Liver (tissue), 9 donors: ENCODE results near the gene LMF1. TPM values are rescaled to one million over a fixed set of nuclear protein-coding genes. Genes with fewer than 3 reads are reported as not detected.

Source experiments
- DNase-seq: peaks from one replicate; pipeline ENCODE4 v3.0.0-alpha.2; 2017; ENCODE audit warnings: low spot score
- H3K27ac ChIP-seq, 2 donors: one replicate each; pipeline ENCODE4 v1.7.0; 2013; ENCODE audit warnings: inconsistent platforms in 2 of 2, low read length in 2 of 2, control low read depth in 1 of 2, low read depth in 1 of 2, mild to moderate bottlenecking in 1 of 2
- H3K27me3 ChIP-seq, 4 donors: one replicate each; pipeline versions ENCODE4 v1.6.1 to v1.7.0; 2013; ENCODE audit warnings: low read length in 3 of 4, inconsistent platforms in 1 of 4, mild to moderate bottlenecking in 1 of 4, moderate library complexity in 1 of 4; ENCODE audit not compliant: control insufficient read depth in 4 of 4, insufficient read depth in 4 of 4
- H3K36me3 ChIP-seq, 4 donors: one replicate each; pipeline versions ENCODE4 v1.6.1 to v1.7.0; 2013; ENCODE audit warnings: low read length in 3 of 4, mild to moderate bottlenecking in 3 of 4, low read depth in 1 of 4, moderate library complexity in 1 of 4; ENCODE audit not compliant: control insufficient read depth in 4 of 4, insufficient read depth in 3 of 4
- H3K4me1 ChIP-seq, 4 donors: one replicate each; pipeline versions ENCODE4 v1.6.1 to v1.7.0; 2013; ENCODE audit warnings: low read length in 3 of 4, mild to moderate bottlenecking in 3 of 4, moderate library complexity in 1 of 4; ENCODE audit not compliant: control insufficient read depth in 4 of 4, insufficient read depth in 4 of 4
- H3K4me3 ChIP-seq, 3 donors: one replicate each; pipeline versions ENCODE4 v1.6.1 to v1.7.0; 2013; ENCODE audit warnings: low read length in 3 of 3, control low read depth in 1 of 3, low read depth in 1 of 3, mild to moderate bottlenecking in 1 of 3
- H3K9ac ChIP-seq, 2 donors: one replicate each; pipeline ENCODE4 v1.7.0; 2013; ENCODE audit warnings: low read length in 2 of 2, mild to moderate bottlenecking in 2 of 2, moderate library complexity in 2 of 2, control low read depth in 1 of 2, low read depth in 1 of 2
- H3K9me3 ChIP-seq, 4 donors: one replicate each; pipeline versions ENCODE4 v1.6.1 to v1.7.0; 2013; ENCODE audit warnings: low read length in 3 of 4; ENCODE audit not compliant: control insufficient read depth in 4 of 4
- CTCF ChIP-seq: fragments of 150-350 bp; IDR thresholded peaks from 2 replicates; pipeline ENCODE4 v1.5.1; 2017; ENCODE audit warnings: improper control_type of control experiment, low read depth, low read length; ENCODE audit not compliant: missing input control
- EGR1 ChIP-seq, 2 donors: IDR thresholded peaks; 2 replicates each; pipeline ENCODE4 v1.6.1; 2016 to 2018; ENCODE audit warnings: antibody characterized with exemption in 2 of 2, low read depth in 2 of 2
- FOXA1 ChIP-seq: IDR thresholded peaks from 2 replicates; pipeline ENCODE4 v1.6.1; 2016; ENCODE audit warnings: antibody characterized with exemption
- FOXA2 ChIP-seq: IDR thresholded peaks from 2 replicates; pipeline ENCODE4 v1.6.1; 2016; ENCODE audit warnings: antibody characterized with exemption
- GABPA ChIP-seq, 2 donors: IDR thresholded peaks in 1 of 2; conservative IDR thresholded peaks in 1 of 2; 2 replicates each; pipeline ENCODE4 v1.6.1; 2016; ENCODE audit warnings: antibody characterized with exemption in 2 of 2, mild to moderate bottlenecking in 1 of 2, moderate library complexity in 1 of 2
- HNF4A ChIP-seq, 2 donors: conservative IDR thresholded peaks; 2 replicates each; pipeline ENCODE4 v1.6.1; 2016; ENCODE audit warnings: antibody characterized with exemption in 2 of 2, mild to moderate bottlenecking in 2 of 2
- HNF4G ChIP-seq: IDR thresholded peaks from 2 replicates; pipeline ENCODE4 v1.6.1; 2016; ENCODE audit warnings: antibody characterized with exemption
- JUND ChIP-seq, 2 donors: IDR thresholded peaks; 2 replicates each; pipeline ENCODE4 v1.6.1; 2016; ENCODE audit warnings: antibody characterized with exemption in 2 of 2
- NR2F2 ChIP-seq: IDR thresholded peaks from 2 replicates; pipeline ENCODE4 v1.6.1; 2016; ENCODE audit warnings: antibody characterized with exemption
- RAD21 ChIP-seq, 2 donors: IDR thresholded peaks; 2 replicates each; pipeline ENCODE4 v1.6.1; 2016; ENCODE audit warnings: antibody characterized with exemption in 2 of 2, mild to moderate bottlenecking in 2 of 2
- REST ChIP-seq: IDR thresholded peaks from 2 replicates; pipeline ENCODE4 v1.6.1; 2016; ENCODE audit warnings: antibody characterized with exemption, mild to moderate bottlenecking
- RXRA ChIP-seq, 2 donors: IDR thresholded peaks; 2 replicates each; pipeline ENCODE4 v1.6.1; 2017 to 2018; ENCODE audit warnings: antibody characterized with exemption in 2 of 2, mild to moderate bottlenecking in 1 of 2
- SP1 ChIP-seq: IDR thresholded peaks from 2 replicates; pipeline ENCODE4 v1.6.1; 2018; ENCODE audit warnings: antibody characterized with exemption, mild to moderate bottlenecking
- TAF1 ChIP-seq: conservative IDR thresholded peaks from 2 replicates; pipeline ENCODE4 v1.6.1; 2016; ENCODE audit warnings: antibody characterized with exemption, mild to moderate bottlenecking
- YY1 ChIP-seq: IDR thresholded peaks from 2 replicates; pipeline ENCODE4 v1.6.1; 2016; ENCODE audit warnings: antibody characterized with exemption, mild to moderate bottlenecking
- ZBTB33 ChIP-seq: IDR thresholded peaks from 2 replicates; pipeline ENCODE4 v1.6.1; 2016; ENCODE audit warnings: antibody characterized with exemption
- WGBS: extraction: QIAGEN DNeasy Blood & Tissue Kit; methylation state at CpG from one replicate; pipeline ENCODE4 v1.1.7; 2013; 5-methylcytosine and 5-hydroxymethylcytosine counted together
- polyA plus RNA-seq, 2 donors: library from polyadenylated mRNA; stranded (reverse) in 1 of 2; unstranded in 1 of 2; fragments of 200-250 nt in 1 of 2; fragments of >200 nt in 1 of 2; fragmentation: Nextera tagmentation in 1 of 2; extraction: Ambion mirVana in 1 of 2; gene quantifications; one replicate each; pipeline versions ENCODE4 v1.2.1 to v1.2.3, GENCODE V29; 2013 to 2015
- total RNA-seq, 2 donors: library from RNA; depleted of rRNA; stranded (reverse); fragments of >200 nt; gene quantifications; one replicate each; pipeline ENCODE4 v1.2.3, GENCODE V29; 2014
- TF ChIP-seq, protein P1 (sequence below): IDR thresholded peaks from 2 replicates; pipeline ENCODE4 v1.6.1; 2016; ENCODE audit warnings: antibody characterized with exemption
- TF ChIP-seq, protein P2 (sequence below): IDR thresholded peaks from 2 replicates; pipeline ENCODE4 v1.6.1; 2016; ENCODE audit warnings: antibody characterized with exemption
- donor health status: healthy.
- donor health status: healthy.
- donor health status: healthy.
- donor health status: healthy.
- donor health status: healthy.

Gene LMF1
- total and polyA plus RNA-seq, 4 donors, result 8.8 to 24.3 (median 12.6) TPM

DNA sequence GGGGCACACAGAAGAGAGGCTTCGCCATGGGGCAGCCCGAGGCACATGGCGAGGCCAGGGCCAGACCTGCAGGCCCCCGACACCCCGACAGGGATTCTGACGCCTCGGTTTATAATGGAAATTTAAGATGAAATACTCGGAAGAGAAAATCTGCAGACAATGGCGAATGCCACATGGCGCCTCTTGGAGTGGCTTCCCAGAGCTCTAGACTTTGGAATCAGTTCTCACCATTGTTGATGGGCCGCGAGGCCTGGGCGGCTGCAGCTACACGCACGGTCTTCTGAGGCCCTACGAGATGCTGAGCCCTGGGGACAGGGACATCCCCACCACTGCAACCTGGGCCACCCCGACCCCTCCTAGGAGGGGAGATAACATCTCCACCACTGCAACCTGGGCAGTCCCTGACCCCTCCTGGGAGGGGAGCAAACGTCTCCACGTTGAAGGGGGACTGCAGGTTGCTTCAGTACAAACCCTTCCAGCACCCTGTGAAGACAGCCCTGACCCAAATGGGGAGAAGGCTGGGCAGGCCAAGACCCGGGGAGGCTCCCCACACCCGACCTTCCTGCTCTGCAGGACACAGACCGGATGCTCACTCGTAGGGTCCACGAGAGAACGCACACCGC, 56.9 kb downstream of the LMF1 start (continued):
- TF ChIP-seq, protein P1, sequence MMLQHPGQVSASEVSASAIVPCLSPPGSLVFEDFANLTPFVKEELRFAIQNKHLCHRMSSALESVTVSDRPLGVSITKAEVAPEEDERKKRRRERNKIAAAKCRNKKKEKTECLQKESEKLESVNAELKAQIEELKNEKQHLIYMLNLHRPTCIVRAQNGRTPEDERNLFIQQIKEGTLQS, result no peak
- TF ChIP-seq RAD21 (IDR thresholded peaks at IDR 0.05) (no peak), JUND (IDR thresholded peaks at IDR 0.05) (no peak), NR2F2 (no peak), SP1 (no peak), YY1 (no peak)

- H3K36me3 ChIP-seq, result peaks cover 0 to 15% (median under 1%) of the 10 kb centered on the region in 4 donors
- H3K27me3 ChIP-seq, result no peaks in the 10 kb centered on the region
- TF ChIP-seq HNF4G, result no peak
- TF ChIP-seq GABPA (IDR thresholded peaks at IDR 0.05 in 1 of 2, conservative IDR thresholded peaks at IDR 0.05 in 1 of 2), result no peak
- no peak for TF ChIP-seq TAF1
- TF ChIP-seq RAD21 (IDR thresholded peaks at IDR 0.05), result no peak
- TF ChIP-seq CTCF, result no peak
- TF ChIP-seq HNF4A (conservative IDR thresholded peaks at IDR 0.05), result no peak
- TF ChIP-seq, protein P2, sequence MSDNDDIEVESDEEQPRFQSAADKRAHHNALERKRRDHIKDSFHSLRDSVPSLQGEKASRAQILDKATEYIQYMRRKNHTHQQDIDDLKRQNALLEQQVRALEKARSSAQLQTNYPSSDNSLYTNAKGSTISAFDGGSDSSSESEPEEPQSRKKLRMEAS, result no peak
- TF ChIP-seq, protein P1, result no peak
- no peak for TF ChIP-seq REST
- TF ChIP-seq EGR1 (IDR thresholded peaks at IDR 0.05; ENCODE audit: low read depth in 2 of 2), result no peak
- no peak for TF ChIP-seq ZBTB33
- no peak for TF ChIP-seq RXRA (IDR thresholded peaks at IDR 0.05)
- TF ChIP-seq YY1, result no peak
- no peak for TF ChIP-seq SP1
- TF ChIP-seq NR2F2, result no peak
- no peak for TF ChIP-seq FOXA1
- TF ChIP-seq FOXA2, result no peak
- no peak for DNase-seq
- H3K27ac ChIP-seq, result no peak overlapping the region
- H3K4me1 ChIP-seq, result no peaks in the 10 kb centered on the region
- no peak overlapping the region for H3K4me3 ChIP-seq
- H3K9ac ChIP-seq, result no peak overlapping the region
- WGBS, result 91% methylated on average over 56 of the region's 56 CpGs
- H3K9me3 ChIP-seq, result no peaks in the 10 kb centered on the region
These were observed 57.8 kb downstream of the LMF1 start for GRCh38 chr16:912684-913613.
